MV-4-11 (cell line): Measurements from ENCODE around the gene SNORC.
"Not testable (repeated sequence)": the region's sequence is repeated elsewhere in the genome, so short reads cannot be mapped to it uniquely, and the experiment has no call there.

Experiments
- DNase-seq: peaks from one replicate; lab custom pipeline; 2025; lab: John Stamatoyannopoulos, UW

The SNORC gene

GRCh38 chr2:232896720-232897597 lies 26.9 kb downstream of the SNORC start:
- DNase-seq = no peak

DNA sequence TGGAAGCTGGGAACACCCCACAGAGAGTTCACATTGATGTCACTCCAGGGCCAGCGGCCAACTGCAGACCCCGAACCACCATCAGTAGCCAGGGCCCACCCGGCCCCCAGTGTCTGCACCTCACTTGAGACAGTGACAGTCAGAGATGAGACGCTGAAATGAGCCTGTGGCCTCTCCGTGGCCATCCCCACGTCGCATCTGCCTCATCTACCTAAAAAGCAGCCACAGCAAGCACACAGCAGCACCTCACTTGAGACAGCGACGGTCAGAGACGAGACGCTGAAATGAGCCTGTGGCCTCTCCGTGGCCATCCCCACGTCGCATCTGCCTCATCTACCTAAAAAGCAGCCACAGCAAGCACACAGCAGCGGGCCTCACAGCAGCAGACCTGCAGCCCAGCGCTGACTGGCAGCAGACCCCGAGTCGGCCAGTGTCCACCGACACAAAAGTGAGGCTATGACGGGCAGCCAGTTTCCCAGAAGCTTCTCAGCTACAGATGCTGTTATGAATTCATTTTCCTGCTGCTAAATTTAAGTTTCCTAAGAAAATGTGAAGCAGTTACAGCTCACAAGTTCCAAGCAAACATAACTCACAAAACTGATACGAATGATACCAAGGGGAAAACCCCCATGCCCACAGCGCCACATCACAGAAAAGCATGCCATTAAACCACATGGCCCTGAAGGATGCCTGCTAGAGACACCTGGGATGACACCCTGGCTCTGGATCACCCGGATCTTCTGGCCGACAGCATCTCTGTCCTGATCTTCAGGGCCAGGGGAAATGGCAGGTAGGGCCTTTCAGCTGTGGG lies 27.7 kb downstream of the SNORC start:
- no peak for DNase-seq

DNA sequence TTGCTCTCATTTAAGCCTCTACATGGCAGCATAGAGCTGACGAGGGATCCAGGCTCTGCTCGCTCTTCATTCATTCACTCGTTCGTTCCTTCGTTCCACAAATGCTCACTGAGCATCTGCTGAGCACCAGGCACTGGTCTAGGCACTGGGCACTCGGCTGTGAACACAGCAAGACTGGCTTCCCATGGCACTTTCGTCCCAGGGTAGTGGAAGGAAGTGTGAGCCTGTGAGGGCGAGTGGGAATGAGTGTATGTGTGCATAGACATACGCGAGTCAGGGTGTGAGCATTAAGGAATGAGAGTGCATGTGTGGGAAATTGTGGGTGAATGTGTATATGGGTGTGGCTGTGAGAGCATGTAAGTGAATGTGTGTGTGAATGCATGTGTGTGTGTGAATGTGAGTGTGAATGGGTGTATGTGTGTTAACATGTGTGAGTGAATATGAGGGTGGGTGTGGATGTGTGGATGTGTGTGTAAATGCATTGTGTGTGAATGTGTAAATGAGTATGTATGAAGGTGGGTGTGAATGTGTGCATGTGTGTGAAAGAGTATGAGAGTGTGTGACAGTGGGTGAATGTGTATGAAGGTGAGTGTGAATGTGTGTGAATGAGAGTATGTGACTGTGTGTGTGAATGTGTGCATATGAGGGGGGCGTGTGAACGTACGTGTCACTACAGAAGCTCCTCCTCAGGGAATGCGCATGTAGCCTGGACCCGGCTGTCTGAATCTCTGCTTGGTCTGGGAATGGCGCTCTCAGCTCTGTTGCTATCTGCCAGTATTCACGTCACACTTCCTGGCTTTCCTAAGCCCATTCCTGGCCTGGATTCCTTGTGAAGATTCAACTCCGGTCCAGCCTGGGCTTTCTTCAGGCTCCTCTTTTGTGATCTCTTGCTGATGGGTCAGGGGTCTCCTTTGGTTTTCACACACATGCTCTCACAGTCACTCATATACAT lies 28.8 kb downstream of the SNORC start:
- no peak for DNase-seq

DNA sequence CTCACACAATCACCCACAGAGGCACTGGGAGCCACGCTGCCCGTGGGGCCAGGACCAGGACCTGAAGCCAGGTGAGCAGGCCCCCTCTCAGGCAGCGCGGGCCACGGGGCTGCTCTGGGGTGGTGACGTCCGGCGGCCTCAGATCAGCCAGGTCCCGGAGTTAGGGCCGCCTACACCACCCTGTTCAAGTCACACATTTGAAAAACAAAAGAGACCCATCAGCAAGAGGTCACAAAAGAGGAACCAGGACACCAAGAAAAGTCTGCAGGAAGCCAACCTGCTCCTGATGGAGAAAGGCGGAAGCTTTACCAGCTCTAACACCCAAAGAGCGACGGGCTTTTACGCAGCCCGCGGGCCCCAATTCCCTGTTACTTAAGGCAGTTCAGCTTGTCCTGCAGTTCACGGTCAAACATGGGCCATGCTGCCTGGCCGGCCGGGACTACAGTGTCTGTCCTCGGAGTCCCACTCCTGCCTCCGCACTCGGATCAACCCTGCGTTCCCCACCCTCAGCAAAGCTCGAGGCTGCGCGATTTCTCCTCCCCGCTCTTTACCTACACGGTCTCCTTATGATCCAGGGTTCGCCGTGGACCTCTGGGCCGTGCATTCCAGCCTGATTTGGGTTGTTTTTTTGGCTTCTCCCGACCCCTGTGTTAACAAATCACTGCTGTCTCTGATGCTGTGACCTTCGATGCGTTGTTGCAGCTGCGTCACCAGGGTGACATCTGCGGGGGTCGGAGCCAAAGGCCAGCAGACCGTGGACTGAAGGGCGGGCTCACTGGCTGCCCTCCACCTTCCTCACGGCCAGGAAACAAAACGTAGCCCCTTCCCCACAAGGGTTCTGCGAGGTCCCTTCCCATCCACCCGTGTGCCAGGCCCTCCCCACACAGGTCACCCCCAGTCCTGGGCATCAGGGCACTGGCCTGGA lies 31.0 kb downstream of the SNORC start:
- peak; percentile 84 for DNase-seq

GRCh38 chr2:232901736-232902578 lies 31.9 kb downstream of the SNORC start:
- DNase-seq = peak; percentile 90

GRCh38 chr2:232903989-232904388 lies 33.9 kb downstream of the SNORC start:
- DNase-seq = no peak

GRCh38 chr2:232906867-232907717 lies 37.0 kb downstream of the SNORC start:
- not testable (repeated sequence) for DNase-seq

GRCh38 chr2:232907718-232908085 lies 37.6 kb downstream of the SNORC start:
- DNase-seq = not testable (repeated sequence)

- DNase-seq = no peak
Observed at GRCh38 chr2:232908695-232909094, 38.6 kb downstream of the SNORC start.

- DNase-seq = no peak
Observed at GRCh38 chr2:232910376-232910775, 40.3 kb downstream of the SNORC start.

DNA sequence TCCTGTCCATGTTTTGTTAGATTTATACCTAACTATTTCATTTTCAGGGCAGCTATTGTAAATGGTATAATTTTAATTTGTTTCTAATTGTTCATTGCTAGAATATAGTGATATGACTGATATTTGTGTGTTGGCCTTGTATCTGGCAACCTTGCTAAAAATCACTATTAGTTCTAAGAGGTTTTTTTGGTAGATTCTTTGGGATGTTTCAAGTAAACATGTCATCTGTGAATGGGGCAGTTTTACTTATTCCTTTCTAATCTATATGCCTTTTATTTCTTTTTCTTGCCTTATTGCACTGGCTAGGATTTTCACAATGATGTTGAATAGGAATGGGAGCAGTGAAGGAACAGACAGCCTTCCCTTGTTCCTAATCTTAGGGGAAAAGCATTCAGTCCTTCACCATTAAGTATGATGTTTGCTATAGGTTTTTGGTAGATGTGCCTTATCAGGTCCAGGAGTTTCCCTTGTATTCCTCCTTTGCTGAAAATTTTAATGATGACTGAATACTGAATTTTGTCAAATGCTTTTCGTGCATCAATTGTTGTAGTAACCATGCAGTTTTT lies 41.7 kb downstream of the SNORC start:
- no peak for DNase-seq

DNA sequence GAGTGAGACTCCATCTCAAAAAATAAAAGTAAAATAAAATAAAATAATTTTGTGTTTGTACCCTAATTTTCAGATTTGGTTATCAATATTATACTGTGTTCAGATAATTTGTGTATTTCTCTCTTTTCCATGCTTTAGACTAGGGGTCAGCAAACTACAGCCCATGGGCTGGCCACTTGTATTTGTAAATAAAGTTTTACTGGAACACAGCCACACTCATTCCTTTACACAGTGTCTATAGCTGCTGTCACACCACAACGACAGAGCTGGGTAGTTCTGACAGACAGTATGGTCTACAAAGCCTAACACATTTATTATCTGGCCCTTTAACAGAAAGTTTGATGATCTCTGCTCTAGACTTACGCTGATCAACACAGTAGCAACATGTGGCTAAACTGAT lies 43.8 kb downstream of the SNORC start:
- no peak for DNase-seq

DNA sequence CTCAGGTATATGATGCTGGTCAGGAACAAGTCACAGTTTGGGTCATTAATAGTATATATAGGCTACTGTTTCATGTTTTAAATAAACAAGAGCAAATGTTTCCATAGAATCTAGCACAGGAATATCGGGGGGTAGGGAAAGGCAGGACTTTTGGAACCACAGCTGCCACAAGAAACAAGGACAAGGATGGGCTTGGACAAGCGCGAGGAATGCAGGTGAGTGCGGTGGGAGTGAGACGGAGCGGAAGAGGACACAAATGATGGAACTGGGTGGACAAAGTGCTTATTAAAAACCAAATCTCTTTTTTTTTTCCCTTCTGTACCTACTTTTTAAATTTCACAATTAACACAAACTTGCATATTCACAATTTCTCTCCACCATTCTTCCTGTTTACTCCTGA lies 49.1 kb downstream of the SNORC start:
- no peak for DNase-seq

- no peak for DNase-seq
Observed at GRCh38 chr2:232920055-232920454, 50.0 kb downstream of the SNORC start.

DNA sequence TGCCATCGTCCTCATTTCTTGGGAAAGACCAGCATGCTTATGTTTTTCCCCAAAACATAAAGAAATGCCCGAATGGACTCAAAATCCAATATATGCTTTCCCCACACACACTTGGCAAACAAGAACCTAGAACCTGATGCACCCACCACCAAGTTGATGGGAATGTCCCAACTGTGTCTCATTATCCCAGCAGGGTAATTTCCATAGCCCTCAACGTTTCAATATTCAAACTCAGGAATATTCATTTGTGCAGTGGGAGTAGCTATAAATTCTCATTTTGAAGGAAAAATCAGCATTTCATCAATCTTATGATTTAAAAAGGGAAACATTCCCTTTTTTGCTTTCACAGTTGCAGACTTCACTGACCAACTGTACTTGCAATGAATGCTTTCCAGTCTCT lies 50.7 kb downstream of the SNORC start:
- no peak for DNase-seq

GRCh38 chr2:232924433-232924832 lies 54.4 kb downstream of the SNORC start:
- DNase-seq = no peak

- DNase-seq = no peak
Observed at GRCh38 chr2:232925153-232925820, 55.2 kb downstream of the SNORC start.

GRCh38 chr2:232925821-232926156 lies 55.7 kb downstream of the SNORC start:
- no peak for DNase-seq
